SK-N-SH (cell line): ENCODE data around the gene PIGC. TPM values are rescaled to one million over a fixed set of nuclear protein-coding genes. Genes with fewer than 3 reads are reported as not detected.

Experiments used
- CHD2 ChIP-seq: fragments of 150-350 bp; IDR thresholded peaks from 2 replicates; pipeline ENCODE4 v1.6.1; 2018; ENCODE audit warnings: low read length; ENCODE audit not compliant: partially characterized antibody
- ELF1 ChIP-seq: IDR thresholded peaks from 2 replicates; pipeline ENCODE4 v1.4.0; 2012
- EZH2phosphoT487 ChIP-seq: fragments of 200-600 bp; sonication (generic); IDR thresholded peaks from 2 replicates; pipeline ENCODE4 v1.6.1; 2017; ENCODE audit warnings: low read depth, mixed run types, mild to moderate bottlenecking, antibody characterized with exemption, moderate library complexity, borderline replicate concordance
- FOXM1 ChIP-seq: IDR thresholded peaks from 2 replicates; pipeline ENCODE4 v1.4.0; 2012; ENCODE audit warnings: low read depth, mild to moderate bottlenecking
- JUND ChIP-seq: IDR thresholded peaks from 2 replicates; pipeline ENCODE4 v1.4.0; 2012
- MXI1 ChIP-seq: IDR thresholded peaks from 2 replicates; pipeline ENCODE4 v1.6.1; 2012; ENCODE audit warnings: mild to moderate bottlenecking, low read depth, low read length, improper control_type of control experiment
- RCOR1 ChIP-seq: fragments of 150-350 bp; IDR thresholded peaks from 2 replicates; pipeline ENCODE4 v1.6.1; 2017; ENCODE audit warnings: antibody characterized with exemption, low read length
- SIN3A ChIP-seq: IDR thresholded peaks from 2 replicates; pipeline ENCODE4 v1.6.1; 2012; ENCODE audit warnings: low read depth, mild to moderate bottlenecking, low read length, moderate library complexity, borderline replicate concordance
- SMC3 ChIP-seq: IDR thresholded peaks from 2 replicates; pipeline ENCODE4 v1.6.1; 2012; ENCODE audit warnings: low read depth, low read length, improper control_type of control experiment
- YY1 ChIP-seq: IDR thresholded peaks from 2 replicates; pipeline ENCODE4 v1.4.0; 2012; ENCODE audit warnings: low read depth, mild to moderate bottlenecking
- polyA plus RNA-seq, 3 experiments: library from polyadenylated mRNA; depleted of rRNA; stranded (reverse); fragments of >200 nt; gene quantifications; 2 replicates each; pipeline ENCODE4 v1.2.3, GENCODE V29; 2012
- TF ChIP-seq, protein P1 (sequence below): IDR thresholded peaks from 2 replicates; pipeline ENCODE4 v1.4.0; 2012; ENCODE audit warnings: low read depth, borderline replicate concordance
- TF ChIP-seq, protein P2 (sequence below): fragments of 150-350 bp; IDR thresholded peaks from 2 replicates; pipeline ENCODE4 v1.6.1; 2017; ENCODE audit warnings: antibody characterized with exemption, low read length, low read depth, borderline replicate concordance
- TF ChIP-seq, protein P3 (sequence below): IDR thresholded peaks from 2 replicates; pipeline ENCODE4 v1.4.0; 2012; ENCODE audit warnings: low read depth, borderline replicate concordance
- TF ChIP-seq, protein P4 (sequence below): IDR thresholded peaks from 2 replicates; pipeline ENCODE4 v1.4.0; 2012; ENCODE audit warnings: low read depth
- TF ChIP-seq, protein P5 (sequence below): fragments of 200-600 bp; sonication (generic); IDR thresholded peaks from 2 replicates; pipeline ENCODE4 v1.6.1; 2017; ENCODE audit warnings: antibody characterized with exemption, mild to moderate bottlenecking, moderate library complexity
- TF ChIP-seq, protein P6 (sequence below): IDR thresholded peaks from 2 replicates; pipeline ENCODE4 v1.6.1; 2012; ENCODE audit warnings: mild to moderate bottlenecking, low read depth, low read length, moderate library complexity

PIGC gene
- polyA plus RNA-seq, 1 of the 3 experiments (the other 2 are of a cell fraction) = 20.6 TPM

DNA sequence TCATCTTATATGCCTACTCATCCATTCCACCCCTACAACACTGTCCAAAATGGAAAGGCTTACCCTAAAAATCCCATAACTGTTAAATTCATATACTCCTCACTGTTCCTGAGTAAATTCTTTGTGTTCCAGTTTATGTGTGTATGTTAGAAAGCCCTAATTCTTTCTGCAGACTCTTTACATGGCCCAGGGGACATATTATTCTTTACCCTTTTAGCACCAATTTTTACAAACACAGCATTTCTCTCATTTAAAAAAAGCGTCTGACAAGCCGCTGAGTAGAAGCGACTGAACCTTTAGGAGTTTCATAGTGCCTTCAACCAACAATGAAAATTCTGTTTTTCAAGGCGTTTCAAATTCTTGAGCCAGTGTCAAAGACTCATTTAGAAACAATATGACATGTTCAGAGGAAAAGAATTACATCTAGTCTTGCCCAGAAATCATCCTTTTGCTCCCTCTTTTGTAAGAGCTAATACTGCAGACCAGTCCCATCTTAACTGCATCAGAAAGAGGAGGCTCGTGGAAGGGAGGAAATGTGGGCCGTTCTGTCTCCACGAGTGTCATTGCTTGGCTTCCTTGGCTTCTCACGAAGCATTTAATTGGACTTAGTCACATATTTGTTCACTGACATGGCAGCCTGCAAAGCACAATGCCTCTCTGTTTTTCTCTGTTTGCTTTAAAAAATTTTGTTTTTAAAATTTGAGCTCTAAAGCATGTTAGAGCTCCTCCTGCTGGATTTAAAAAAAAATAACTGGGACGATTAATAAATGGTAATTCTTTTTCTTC lies 44.7 kb downstream of the PIGC start (continued):
- TF ChIP-seq, protein P1, sequence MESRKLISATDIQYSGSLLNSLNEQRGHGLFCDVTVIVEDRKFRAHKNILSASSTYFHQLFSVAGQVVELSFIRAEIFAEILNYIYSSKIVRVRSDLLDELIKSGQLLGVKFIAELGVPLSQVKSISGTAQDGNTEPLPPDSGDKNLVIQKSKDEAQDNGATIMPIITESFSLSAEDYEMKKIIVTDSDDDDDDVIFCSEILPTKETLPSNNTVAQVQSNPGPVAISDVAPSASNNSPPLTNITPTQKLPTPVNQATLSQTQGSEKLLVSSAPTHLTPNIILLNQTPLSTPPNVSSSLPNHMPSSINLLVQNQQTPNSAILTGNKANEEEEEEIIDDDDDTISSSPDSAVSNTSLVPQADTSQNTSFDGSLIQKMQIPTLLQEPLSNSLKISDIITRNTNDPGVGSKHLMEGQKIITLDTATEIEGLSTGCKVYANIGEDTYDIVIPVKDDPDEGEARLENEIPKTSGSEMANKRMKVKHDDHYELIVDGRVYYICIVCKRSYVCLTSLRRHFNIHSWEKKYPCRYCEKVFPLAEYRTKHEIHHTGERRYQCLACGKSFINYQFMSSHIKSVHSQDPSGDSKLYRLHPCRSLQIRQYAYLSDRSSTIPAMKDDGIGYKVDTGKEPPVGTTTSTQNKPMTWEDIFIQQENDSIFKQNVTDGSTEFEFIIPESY = no peak
- TF ChIP-seq, protein P2, sequence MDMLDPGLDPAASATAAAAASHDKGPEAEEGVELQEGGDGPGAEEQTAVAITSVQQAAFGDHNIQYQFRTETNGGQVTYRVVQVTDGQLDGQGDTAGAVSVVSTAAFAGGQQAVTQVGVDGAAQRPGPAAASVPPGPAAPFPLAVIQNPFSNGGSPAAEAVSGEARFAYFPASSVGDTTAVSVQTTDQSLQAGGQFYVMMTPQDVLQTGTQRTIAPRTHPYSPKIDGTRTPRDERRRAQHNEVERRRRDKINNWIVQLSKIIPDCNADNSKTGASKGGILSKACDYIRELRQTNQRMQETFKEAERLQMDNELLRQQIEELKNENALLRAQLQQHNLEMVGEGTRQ = no peak
- TF ChIP-seq YY1 (0 out of 2 replicates have a peak, but pooled peaks have one; percentile 26), CHD2 (no peak), SIN3A (no peak), EZH2phosphoT487 (no peak), JUND (peak; percentile 46), SMC3 (peak; percentile 70), FOXM1 (0 out of 2 replicates have a peak, but pooled peaks have one; percentile 48), MXI1 (no peak), RCOR1 (no peak), ELF1 (no peak)
- TF ChIP-seq, protein P3, sequence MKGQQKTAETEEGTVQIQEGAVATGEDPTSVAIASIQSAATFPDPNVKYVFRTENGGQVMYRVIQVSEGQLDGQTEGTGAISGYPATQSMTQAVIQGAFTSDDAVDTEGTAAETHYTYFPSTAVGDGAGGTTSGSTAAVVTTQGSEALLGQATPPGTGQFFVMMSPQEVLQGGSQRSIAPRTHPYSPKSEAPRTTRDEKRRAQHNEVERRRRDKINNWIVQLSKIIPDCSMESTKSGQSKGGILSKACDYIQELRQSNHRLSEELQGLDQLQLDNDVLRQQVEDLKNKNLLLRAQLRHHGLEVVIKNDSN = no peak
- TF ChIP-seq, protein P4, sequence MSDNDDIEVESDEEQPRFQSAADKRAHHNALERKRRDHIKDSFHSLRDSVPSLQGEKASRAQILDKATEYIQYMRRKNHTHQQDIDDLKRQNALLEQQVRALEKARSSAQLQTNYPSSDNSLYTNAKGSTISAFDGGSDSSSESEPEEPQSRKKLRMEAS = peak; percentile 39; the same call in 1 of the 2 replicates
- TF ChIP-seq, protein P5, sequence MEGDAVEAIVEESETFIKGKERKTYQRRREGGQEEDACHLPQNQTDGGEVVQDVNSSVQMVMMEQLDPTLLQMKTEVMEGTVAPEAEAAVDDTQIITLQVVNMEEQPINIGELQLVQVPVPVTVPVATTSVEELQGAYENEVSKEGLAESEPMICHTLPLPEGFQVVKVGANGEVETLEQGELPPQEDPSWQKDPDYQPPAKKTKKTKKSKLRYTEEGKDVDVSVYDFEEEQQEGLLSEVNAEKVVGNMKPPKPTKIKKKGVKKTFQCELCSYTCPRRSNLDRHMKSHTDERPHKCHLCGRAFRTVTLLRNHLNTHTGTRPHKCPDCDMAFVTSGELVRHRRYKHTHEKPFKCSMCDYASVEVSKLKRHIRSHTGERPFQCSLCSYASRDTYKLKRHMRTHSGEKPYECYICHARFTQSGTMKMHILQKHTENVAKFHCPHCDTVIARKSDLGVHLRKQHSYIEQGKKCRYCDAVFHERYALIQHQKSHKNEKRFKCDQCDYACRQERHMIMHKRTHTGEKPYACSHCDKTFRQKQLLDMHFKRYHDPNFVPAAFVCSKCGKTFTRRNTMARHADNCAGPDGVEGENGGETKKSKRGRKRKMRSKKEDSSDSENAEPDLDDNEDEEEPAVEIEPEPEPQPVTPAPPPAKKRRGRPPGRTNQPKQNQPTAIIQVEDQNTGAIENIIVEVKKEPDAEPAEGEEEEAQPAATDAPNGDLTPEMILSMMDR = peak; percentile 82
- TF ChIP-seq, protein P6, sequence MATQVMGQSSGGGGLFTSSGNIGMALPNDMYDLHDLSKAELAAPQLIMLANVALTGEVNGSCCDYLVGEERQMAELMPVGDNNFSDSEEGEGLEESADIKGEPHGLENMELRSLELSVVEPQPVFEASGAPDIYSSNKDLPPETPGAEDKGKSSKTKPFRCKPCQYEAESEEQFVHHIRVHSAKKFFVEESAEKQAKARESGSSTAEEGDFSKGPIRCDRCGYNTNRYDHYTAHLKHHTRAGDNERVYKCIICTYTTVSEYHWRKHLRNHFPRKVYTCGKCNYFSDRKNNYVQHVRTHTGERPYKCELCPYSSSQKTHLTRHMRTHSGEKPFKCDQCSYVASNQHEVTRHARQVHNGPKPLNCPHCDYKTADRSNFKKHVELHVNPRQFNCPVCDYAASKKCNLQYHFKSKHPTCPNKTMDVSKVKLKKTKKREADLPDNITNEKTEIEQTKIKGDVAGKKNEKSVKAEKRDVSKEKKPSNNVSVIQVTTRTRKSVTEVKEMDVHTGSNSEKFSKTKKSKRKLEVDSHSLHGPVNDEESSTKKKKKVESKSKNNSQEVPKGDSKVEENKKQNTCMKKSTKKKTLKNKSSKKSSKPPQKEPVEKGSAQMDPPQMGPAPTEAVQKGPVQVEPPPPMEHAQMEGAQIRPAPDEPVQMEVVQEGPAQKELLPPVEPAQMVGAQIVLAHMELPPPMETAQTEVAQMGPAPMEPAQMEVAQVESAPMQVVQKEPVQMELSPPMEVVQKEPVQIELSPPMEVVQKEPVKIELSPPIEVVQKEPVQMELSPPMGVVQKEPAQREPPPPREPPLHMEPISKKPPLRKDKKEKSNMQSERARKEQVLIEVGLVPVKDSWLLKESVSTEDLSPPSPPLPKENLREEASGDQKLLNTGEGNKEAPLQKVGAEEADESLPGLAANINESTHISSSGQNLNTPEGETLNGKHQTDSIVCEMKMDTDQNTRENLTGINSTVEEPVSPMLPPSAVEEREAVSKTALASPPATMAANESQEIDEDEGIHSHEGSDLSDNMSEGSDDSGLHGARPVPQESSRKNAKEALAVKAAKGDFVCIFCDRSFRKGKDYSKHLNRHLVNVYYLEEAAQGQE = no peak
